Astrocyte of the cerebellum (primary cell): ENCODE data around the gene LMF1.
"Not testable (repeated sequence)": the region's sequence is repeated elsewhere in the genome, so short reads cannot be mapped to it uniquely, and the experiment has no call there.

Experiments
- DNase-seq: peaks from one replicate; pipeline ENCODE4 v3.0.0-alpha.2; 2011; ENCODE audit warnings: low read depth
- H3K4me3 ChIP-seq: 2 replicates; pipeline ENCODE4 v1.5.1; 2011; ENCODE audit warnings: mild to moderate bottlenecking, low read depth, low read length, moderate library complexity
- CTCF ChIP-seq: IDR thresholded peaks from 2 replicates; pipeline ENCODE4 v1.5.1; 2012; ENCODE audit warnings: low read length, low read depth, moderate library complexity, mild to moderate bottlenecking; ENCODE audit errors: missing control alignments
- in situ Hi-C: cut with HindIII; loops from 2 replicates; pipeline ENCODE4 v1.10.0; 2017; ENCODE audit warnings: low sequenced_read_pairs

LMF1 gene

GRCh38 chr16:959232-960040, 11.3 kb downstream of the LMF1 start:
- no peak for TF ChIP-seq CTCF
- no peak for DNase-seq
- in situ Hi-C loops, result no loop called here
- H3K4me3 ChIP-seq, result no peak overlapping the region

GRCh38 chr16:955766-956165, 15.0 kb downstream of the LMF1 start:
- in situ Hi-C loops, DNase-seq, H3K4me3 ChIP-seq: not testable (repeated sequence)

GRCh38 chr16:953818-954217, 17.0 kb downstream of the LMF1 start:
- DNase-seq, in situ Hi-C loops, H3K4me3 ChIP-seq: not testable (repeated sequence)

GRCh38 chr16:952321-952720, 18.5 kb downstream of the LMF1 start:
- in situ Hi-C loops, result no loop called here
- no peak for TF ChIP-seq CTCF
- H3K4me3 ChIP-seq, result no peak overlapping the region
- no peak for DNase-seq

- TF ChIP-seq CTCF, result no peak
- no peak overlapping the region for H3K4me3 ChIP-seq
- DNase-seq, result no peak
- in situ Hi-C loops, result no loop called here
These were observed 19.0 kb downstream of the LMF1 start for GRCh38 chr16:951660-952301.

- in situ Hi-C loops, result not testable (repeated sequence)
These were observed 19.8 kb downstream of the LMF1 start for GRCh38 chr16:950733-951573.

GRCh38 chr16:948767-949166, 22.0 kb downstream of the LMF1 start:
- H3K4me3 ChIP-seq, DNase-seq, in situ Hi-C loops: not testable (repeated sequence)

More at GRCh38 chr16:950733-951573, 19.8 kb downstream of the LMF1 start:
- DNase-seq, H3K4me3 ChIP-seq: not testable (repeated sequence)

- H3K4me3 ChIP-seq, in situ Hi-C loops, DNase-seq: not testable (repeated sequence)
These were observed 22.9 kb downstream of the LMF1 start for GRCh38 chr16:947922-948303.
